PC-3 (cell line): ENCODE results near the gene C2orf80. TPM values are rescaled to one million over a fixed set of nuclear protein-coding genes. Genes with fewer than 3 reads are reported as not detected.

Experiments used
- ATAC-seq: fragments of 200-7000 bp; cut with Tn5 transposase; 2 replicates; pipeline ENCODE4 v1.9.1; 2020; ENCODE audit warnings: mild to moderate bottlenecking, moderate library complexity
- BruUV-seq: library from RNA; stranded (reverse); fragments of 400-500 nt; replicated peaks from 2 replicates; lab custom pipeline; 2021; lab: Mats Ljungman, UMichigan
- CTCF ChIA-PET: fragments of 300-600 bp; sonication (Branson Sonifier 250); formaldehyde crosslinking; loops from one replicate; lab custom pipeline; 2022; ENCODE audit warnings: antibody characterized with exemption; lab: Charles Lee
- POLR2A ChIA-PET: fragments of 300-600 bp; sonication (Branson Sonifier 250); formaldehyde crosslinking; loops from one replicate; lab custom pipeline; 2022; ENCODE audit warnings: antibody characterized with exemption; ENCODE audit not compliant: unreplicated experiment; lab: Charles Lee
- DNase-seq: peaks from one replicate; pipeline ENCODE4 v3.0.0-alpha.2; 2015
- H2AFZ ChIP-seq: fragments of 300-600 bp; sonication (generic); 2 replicates; pipeline ENCODE4 v1.6.0; 2016; ENCODE audit warnings: antibody characterized with exemption, low read length
- H3F3A ChIP-seq: fragments of 300-600 bp; sonication (generic); one replicate; pipeline ENCODE4 v1.6.0; 2017; ENCODE audit warnings: antibody characterized with exemption, low read length, control low read depth, mild to moderate bottlenecking; ENCODE audit not compliant: unreplicated experiment
- H3K27ac ChIP-seq: fragments of 300-600 bp; sonication (generic); 2 replicates; pipeline ENCODE4 v1.5.1; 2016; ENCODE audit warnings: mild to moderate bottlenecking, low read length
- H3K27me3 ChIP-seq: fragments of 300-600 bp; sonication (generic); 2 replicates; pipeline ENCODE4 v1.6.1; 2016; ENCODE audit warnings: low read length, mixed read lengths
- H3K36me3 ChIP-seq: fragments of 300-600 bp; sonication (generic); 2 replicates; pipeline ENCODE4 v1.6.1; 2016; ENCODE audit warnings: low read depth, mixed run types, low read length, mixed read lengths
- H3K4me1 ChIP-seq: fragments of 300-600 bp; sonication (generic); 2 replicates; pipeline ENCODE4 v1.5.1; 2016; ENCODE audit warnings: low read length; ENCODE audit not compliant: insufficient read depth
- H3K4me2 ChIP-seq: fragments of 300-600 bp; sonication (generic); 2 replicates; pipeline ENCODE4 v1.6.0; 2016; ENCODE audit warnings: low read length
- H3K4me3 ChIP-seq: fragments of 300-600 bp; sonication (generic); 2 replicates; pipeline ENCODE4 v1.5.1; 2016; ENCODE audit warnings: mild to moderate bottlenecking, low read length, mixed read lengths
- H3K79me2 ChIP-seq: fragments of 300-600 bp; sonication (generic); 2 replicates; pipeline ENCODE4 v1.6.1; 2017; ENCODE audit warnings: low read length, mixed read lengths
- H3K9ac ChIP-seq: fragments of 300-600 bp; sonication (generic); 2 replicates; pipeline ENCODE4 v1.6.0; 2016; ENCODE audit warnings: mild to moderate bottlenecking, low read length
- H3K9me2 ChIP-seq: fragments of 300-600 bp; sonication (generic); replicated peaks from 2 replicates; pipeline ENCODE4 v1.6.1; 2016; ENCODE audit warnings: mixed run types, low read length, mixed read lengths
- H3K9me3 ChIP-seq: fragments of 300-600 bp; sonication (generic); 2 replicates; pipeline ENCODE4 v1.6.1; 2016; ENCODE audit warnings: low read length, mixed read lengths
- H4K20me1 ChIP-seq: fragments of 300-600 bp; sonication (generic); 2 replicates; pipeline ENCODE4 v1.6.1; 2016; ENCODE audit warnings: low read length, mixed read lengths
- CTCF ChIP-seq: fragments of 300-600 bp; sonication (generic); conservative IDR thresholded peaks from 2 replicates; pipeline ENCODE4 v1.5.1; 2017; ENCODE audit warnings: antibody characterized with exemption, low read depth, mild to moderate bottlenecking, low read length
- EZH2 ChIP-seq: fragments of 300-600 bp; sonication (generic); IDR thresholded peaks from one replicate; pipeline ENCODE4 v1.6.1; 2017; ENCODE audit warnings: antibody characterized with exemption, mild to moderate bottlenecking, low read length; ENCODE audit not compliant: unreplicated experiment
- EZH2phosphoT487 ChIP-seq: fragments of 300-600 bp; sonication (generic); IDR thresholded peaks from 2 replicates; pipeline ENCODE4 v1.6.1; 2018; ENCODE audit warnings: mild to moderate bottlenecking, antibody characterized with exemption, low read length, borderline replicate concordance
- intact Hi-C: fragments of 100-400 bp; cut with micrococcal nuclease; formaldehyde crosslinking; loops from 2 replicates; pipeline ENCODE4 v1.9.0; 2023
- total RNA-seq: library from RNA; depleted of rRNA; stranded (reverse); fragments of >200 nt; gene quantifications from 2 replicates; pipeline ENCODE4 v1.2.3, GENCODE V29; 2014

The C2orf80 gene
- total RNA-seq, 1 experiment from 2014 or later, result not detected

- no peaks in the 10 kb centered on the region for H3K9me2 ChIP-seq
- H3K79me2 ChIP-seq, result no peaks in the 10 kb centered on the region
- H3K4me2 ChIP-seq, result no peak overlapping the region
- no peak overlapping the region for H3K4me3 ChIP-seq
- H3K9ac ChIP-seq, result no peak overlapping the region
- H2AFZ ChIP-seq, result no peak overlapping the region
- ChIA-PET POLR2A (no interaction called here), CTCF (interaction anchor here (1.0 kb wide), 1 partner anchor 12 kb away, joined by 4 read pairs; no protein-coding TSS in a partner anchor)
- no peaks in the 10 kb centered on the region for H3K27me3 ChIP-seq
- peaks cover 6% of the 10 kb centered on the region; the same call in 1 of the 2 replicates for H3K4me1 ChIP-seq
- intact Hi-C loops, result no loop called here
- TF ChIP-seq CTCF (no peak), EZH2phosphoT487 (no peak), EZH2 (no peak)
- no peaks in the 10 kb centered on the region for H3K9me3 ChIP-seq
- DNase-seq, result no peak
- H3K27ac ChIP-seq, result no peak overlapping the region
- no peaks in the 10 kb centered on the region for H3K36me3 ChIP-seq
- H4K20me1 ChIP-seq, result no peaks in the 10 kb centered on the region
- no TSS peak for BruUV-seq
- no peaks in the 10 kb centered on the region for H3F3A ChIP-seq
- no peak for ATAC-seq
These were observed 42.8 kb downstream of the C2orf80 start for GRCh38 chr2:208147008-208147407.

GRCh38 chr2:208146006-208146405, 43.8 kb downstream of the C2orf80 start, which contains the start of gene CRYGB:
Gene CRYGB (minus strand): TSS chr2:208146158. CDS start chr2:208146120, 38 bp downstream.
- ChIA-PET CTCF (no interaction called here), POLR2A (no interaction called here)
- H3F3A ChIP-seq, result no peaks in the 10 kb centered on the region
- ATAC-seq (no peak), DNase-seq (no peak)
- no TSS peak for BruUV-seq
- H3K27ac ChIP-seq, result no peak within 1 kb of the TSS
- H4K20me1 ChIP-seq, result no peaks in the 10 kb centered on the region
- no peaks in the 10 kb centered on the region for H3K36me3 ChIP-seq
- H3K27me3 ChIP-seq, result no peaks in the 10 kb centered on the region
- H3K9ac ChIP-seq, result no peak within 1 kb of the TSS
- no peaks in the 10 kb centered on the region for H3K79me2 ChIP-seq
- no peaks in the 10 kb centered on the region for H3K9me3 ChIP-seq
- H3K4me2 ChIP-seq, result no peak within 1 kb of the TSS
- H3K4me3 ChIP-seq, result no peak within 1 kb of the TSS
- no peak within 1 kb of the TSS for H2AFZ ChIP-seq
- intact Hi-C loops, result no loop called here
- TF ChIP-seq CTCF (no peak), EZH2phosphoT487 (no peak), EZH2 (no peak)
- peaks cover 6% of the 10 kb centered on the region; the same call in 1 of the 2 replicates for H3K4me1 ChIP-seq
- H3K9me2 ChIP-seq, result no peaks in the 10 kb centered on the region

GRCh38 chr2:208142925-208143799, 46.7 kb downstream of the C2orf80 start:
- ATAC-seq, result no peak
- BruUV-seq, result no TSS peak
- H4K20me1 ChIP-seq, result no peaks in the 10 kb centered on the region
- H2AFZ ChIP-seq, result 0 out of 2 replicates have a peak overlapping the region, but pooled peaks have one; percentile 53
- H3K27ac ChIP-seq, result no peak overlapping the region
- no peaks in the 10 kb centered on the region for H3K36me3 ChIP-seq
- no peak for DNase-seq
- no peak for TF ChIP-seq CTCF
- no peak for TF ChIP-seq EZH2phosphoT487
- no peak for TF ChIP-seq EZH2
- H3K4me3 ChIP-seq, result no peak overlapping the region
- H3K4me2 ChIP-seq, result no peak overlapping the region
- H3K9ac ChIP-seq, result no peak overlapping the region
- H3K4me1 ChIP-seq, result peaks cover 6% of the 10 kb centered on the region; the same call in 1 of the 2 replicates
- no peaks in the 10 kb centered on the region for H3K9me3 ChIP-seq
- no peaks in the 10 kb centered on the region for H3K79me2 ChIP-seq
- no peaks in the 10 kb centered on the region for H3K9me2 ChIP-seq
- POLR2A ChIA-PET, result no interaction called here
- no peaks in the 10 kb centered on the region for H3F3A ChIP-seq
- CTCF ChIA-PET, result no interaction called here
- no peaks in the 10 kb centered on the region for H3K27me3 ChIP-seq
- intact Hi-C loops, result no loop called here
